PC-9 (cell line): ENCODE measurements around the gene RTF1. TPM values are rescaled to one million over a fixed set of nuclear protein-coding genes. Genes with fewer than 3 reads are reported as not detected.
"Not testable (repeated sequence)": the region's sequence is repeated elsewhere in the genome, so short reads cannot be mapped to it uniquely, and the experiment has no call there.

Experiments used
- BruUV-seq: library from RNA; stranded (reverse); fragments of 400-500 nt; replicated peaks from 2 replicates; lab custom pipeline; 2021; lab: Mats Ljungman, UMichigan
- CTCF ChIA-PET: fragments of 300-600 bp; sonication (Branson Sonifier 250); formaldehyde crosslinking; loops from one replicate; lab custom pipeline; 2022; ENCODE audit warnings: antibody characterized with exemption; lab: Charles Lee
- POLR2A ChIA-PET: fragments of 300-600 bp; sonication (Branson Sonifier 250); formaldehyde crosslinking; loops from one replicate; lab custom pipeline; 2022; ENCODE audit warnings: antibody characterized with exemption; ENCODE audit not compliant: unreplicated experiment; lab: Charles Lee
- DNase-seq, 2 experiments: peaks; one replicate each; pipeline versions ENCODE4 v3.0.0 to v3.0.0-alpha.2; 2015 to 2022; ENCODE audit warnings: mixed read lengths in 1 of 2
- H2AFZ ChIP-seq: fragments of 200-600 bp; sonication (generic); 2 replicates; pipeline ENCODE4 v1.8.1; 2017; ENCODE audit warnings: antibody characterized with exemption
- H3F3A ChIP-seq: fragments of 200-600 bp; sonication (generic); 2 replicates; pipeline ENCODE4 v1.8.1; 2017; ENCODE audit warnings: antibody characterized with exemption, mild to moderate bottlenecking, low read depth; ENCODE audit not compliant: insufficient read depth
- H3K27ac ChIP-seq: fragments of 200-600 bp; sonication (generic); 2 replicates; pipeline ENCODE4 v1.6.1; 2016; ENCODE audit warnings: mixed run types
- H3K27me3 ChIP-seq: fragments of 200-600 bp; sonication (generic); 2 replicates; pipeline ENCODE4 v1.6.1; 2016; ENCODE audit warnings: low read depth, mixed run types; ENCODE audit not compliant: insufficient read depth
- H3K36me3 ChIP-seq: fragments of 200-600 bp; sonication (generic); 2 replicates; pipeline ENCODE4 v1.6.1; 2016; ENCODE audit warnings: low read depth, mixed run types
- H3K4me1 ChIP-seq: fragments of 200-600 bp; sonication (generic); replicated peaks from 2 replicates; pipeline ENCODE4 v1.6.1; 2016; ENCODE audit warnings: mixed run types; ENCODE audit not compliant: insufficient read depth
- H3K4me2 ChIP-seq: fragments of 200-600 bp; sonication (generic); 2 replicates; pipeline ENCODE4 v1.6.1; 2017; ENCODE audit warnings: mixed run types
- H3K4me3 ChIP-seq: fragments of 200-600 bp; sonication (generic); 2 replicates; pipeline ENCODE4 v1.6.1; 2016; ENCODE audit warnings: mixed run types
- H3K79me2 ChIP-seq: fragments of 200-600 bp; sonication (generic); 2 replicates; pipeline ENCODE4 v1.6.1; 2017; ENCODE audit warnings: low read depth, mixed run types
- H3K9me2 ChIP-seq: fragments of 200-600 bp; sonication (generic); 2 replicates; pipeline ENCODE4 v1.8.1; 2017; ENCODE audit warnings: mild to moderate bottlenecking; ENCODE audit not compliant: insufficient read depth
- H3K9me3 ChIP-seq: fragments of 200-600 bp; sonication (generic); 2 replicates; pipeline ENCODE4 v1.8.1; 2016; ENCODE audit warnings: low read depth; ENCODE audit not compliant: insufficient read depth
- H4K20me1 ChIP-seq: fragments of 200-600 bp; sonication (generic); 2 replicates; pipeline ENCODE4 v1.8.1; 2017; ENCODE audit not compliant: insufficient read depth
- CTCF ChIP-seq: fragments of 200-600 bp; sonication (generic); conservative IDR thresholded peaks from 2 replicates; pipeline ENCODE4 v1.6.1; 2017; ENCODE audit warnings: mixed run types, antibody characterized with exemption, mild to moderate bottlenecking, moderate library complexity
- EZH2 ChIP-seq: fragments of 200-600 bp; sonication (generic); IDR thresholded peaks from 2 replicates; pipeline ENCODE4 v1.8.0; 2017; ENCODE audit warnings: antibody characterized with exemption, low read depth
- intact Hi-C: fragments of 100-400 bp; cut with micrococcal nuclease; formaldehyde crosslinking; loops from one replicate; pipeline ENCODE4 v1.10.0; 2022; ENCODE audit not compliant: unreplicated experiment
- total RNA-seq: library from RNA; stranded (reverse); gene quantifications from 2 replicates; pipeline ENCODE4 v1.2.3, GENCODE V29; 2021

The RTF1 gene
- total RNA-seq, 1 experiment from 2014 or later = 55.7 TPM

- Histone ChIP-seq H4K20me1 (no peaks in the 10 kb centered on the region), H3K4me3 (no peak overlapping the region), H3K27ac (no peak overlapping the region), H3K9me3 (no peaks in the 10 kb centered on the region), H3K4me2 (no peak overlapping the region), H2AFZ (no peak overlapping the region), H3K4me1 (no peaks in the 10 kb centered on the region), H3F3A (0 out of 2 replicates have a peak, but pooled peaks cover 4% of the 10 kb centered on the region), H3K9me2 (no peaks in the 10 kb centered on the region), H3K79me2 (no peaks in the 10 kb centered on the region), H3K27me3 (no peaks in the 10 kb centered on the region), H3K36me3 (no peaks in the 10 kb centered on the region)
- no TSS peak for BruUV-seq
- TF ChIP-seq EZH2 (no peak), CTCF (no peak)
- DNase-seq = no peak
- intact Hi-C loops = no loop called here
- POLR2A ChIA-PET = interaction anchor here (0.7 kb wide), 2 partner anchors 307 to 477 kb away, joined by 3 to 4 read pairs; no protein-coding TSS in a partner anchor
- CTCF ChIA-PET = interaction anchor here (0.6 kb wide), 1 partner anchor 759 kb away, joined by 3 read pairs; no protein-coding TSS in a partner anchor
Observed at GRCh38 chr15:41466711-41467110, 49.8 kb downstream of the RTF1 start.

GRCh38 chr15:41469644-41470043 lies 52.7 kb downstream of the RTF1 start:
- H3K27me3 ChIP-seq, DNase-seq, H3K4me3 ChIP-seq, H3K36me3 ChIP-seq, H3K79me2 ChIP-seq, H4K20me1 ChIP-seq, BruUV-seq, H2AFZ ChIP-seq, H3K9me3 ChIP-seq, H3K9me2 ChIP-seq, H3F3A ChIP-seq, intact Hi-C loops, H3K4me2 ChIP-seq, H3K4me1 ChIP-seq, H3K27ac ChIP-seq: not testable (repeated sequence)
- POLR2A ChIA-PET = interaction anchor here (0.7 kb wide), 1 partner anchor 191 kb away, joined by 4 read pairs; the partner anchor contains the start of gene MGA
- CTCF ChIA-PET = interaction anchor here (0.6 to 0.8 kb wide), 3 partner anchors 91 to 810 kb away, joined by 3 to 15 read pairs (median 7); no protein-coding TSS in a partner anchor

- Histone ChIP-seq H3K9me2 (no peaks in the 10 kb centered on the region), H4K20me1 (no peaks in the 10 kb centered on the region), H3K4me3 (no peak overlapping the region), H3K4me2 (no peak overlapping the region), H2AFZ (no peak overlapping the region), H3K4me1 (peaks cover 11% of the 10 kb centered on the region), H3K27ac (no peak overlapping the region), H3F3A (no peaks in the 10 kb centered on the region), H3K79me2 (no peaks in the 10 kb centered on the region), H3K9me3 (no peaks in the 10 kb centered on the region), H3K27me3 (no peaks in the 10 kb centered on the region), H3K36me3 (peaks cover 10% of the 10 kb centered on the region; the same call in 1 of the 2 replicates)
- no TSS peak for BruUV-seq
- intact Hi-C loops = no loop called here
- DNase-seq = no peak
- CTCF ChIA-PET = no interaction called here
- POLR2A ChIA-PET = no interaction called here
- TF ChIP-seq EZH2 (no peak), CTCF (no peak)
Observed at GRCh38 chr15:41473418-41473817, 56.5 kb downstream of the RTF1 start.

DNA sequence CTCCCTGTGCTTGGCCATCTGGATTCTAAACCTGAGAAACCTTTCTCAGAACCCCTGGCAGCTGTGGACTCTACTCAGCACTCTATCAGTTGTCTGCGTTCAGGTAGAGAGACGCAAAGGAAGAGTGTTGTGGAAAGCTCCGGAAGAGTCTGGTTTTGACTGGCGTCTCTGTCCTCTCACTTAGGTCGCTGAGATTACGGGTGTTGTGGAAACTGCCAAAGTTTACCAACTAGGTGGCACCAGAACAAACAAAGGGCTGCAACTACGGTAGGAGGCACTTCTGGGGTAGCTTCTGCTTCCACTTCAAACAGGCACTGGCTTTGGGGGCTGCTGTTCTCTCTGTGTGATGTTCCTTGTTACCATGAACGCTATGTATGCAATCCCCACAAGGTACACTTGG lies 57.5 kb downstream of the RTF1 start:
- BruUV-seq = no TSS peak
- CTCF ChIA-PET = no interaction called here
- intact Hi-C loops = no loop called here
- no peak overlapping the region for H3K4me2 ChIP-seq
- no peaks in the 10 kb centered on the region for H3K79me2 ChIP-seq
- H3K36me3 ChIP-seq = peaks cover 10% of the 10 kb centered on the region; the same call in 1 of the 2 replicates
- H3K27ac ChIP-seq = no peak overlapping the region
- no peak for TF ChIP-seq EZH2
- TF ChIP-seq CTCF = no peak
- no peak overlapping the region for H3K4me3 ChIP-seq
- no peaks in the 10 kb centered on the region for H3F3A ChIP-seq
- H4K20me1 ChIP-seq = no peaks in the 10 kb centered on the region
- H2AFZ ChIP-seq = no peak overlapping the region
- no peaks in the 10 kb centered on the region for H3K9me2 ChIP-seq
- no peaks in the 10 kb centered on the region for H3K9me3 ChIP-seq
- no peak for DNase-seq
- H3K4me1 ChIP-seq = peaks cover 11% of the 10 kb centered on the region
- no peaks in the 10 kb centered on the region for H3K27me3 ChIP-seq
- POLR2A ChIA-PET = no interaction called here
